SH-SY5Y (cell line): ENCODE data around the gene SFXN5.

Source experiments
- GATA2 ChIP-seq: IDR thresholded peaks from 2 replicates; pipeline ENCODE4 v1.6.1; 2011; ENCODE audit warnings: mild to moderate bottlenecking, low read depth, low read length
- GATA3 ChIP-seq: IDR thresholded peaks from 2 replicates; pipeline ENCODE4 v1.6.1; 2011; ENCODE audit warnings: low read depth, mild to moderate bottlenecking, low read length, moderate library complexity

DNA sequence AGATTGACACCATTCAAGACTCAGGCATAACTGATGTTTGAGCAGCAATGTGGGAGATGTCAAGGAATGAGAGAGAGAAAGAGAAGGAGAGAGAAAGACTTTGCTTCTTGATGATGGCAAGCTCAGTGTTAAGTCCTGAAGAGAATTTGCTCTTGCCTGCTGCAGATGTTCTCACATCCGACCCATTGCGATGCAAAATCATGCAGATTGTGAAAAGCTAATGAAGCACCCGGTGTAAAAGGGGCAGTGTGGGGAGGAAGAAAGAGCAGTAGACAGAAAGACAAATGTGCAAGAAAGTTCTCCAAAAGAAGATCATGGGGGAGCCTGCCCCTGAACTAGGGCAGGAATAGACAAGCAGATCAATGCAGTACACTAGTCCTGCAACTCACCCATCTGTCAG is 96.5 kb downstream of the SFXN5 start:
- TF ChIP-seq GATA2: no peak
- TF ChIP-seq GATA3: no peak
